ENCODE measurements around the gene DPH6. TPM values are rescaled to one million over a fixed set of nuclear protein-coding genes. Genes with fewer than 3 reads are reported as not detected.

Gene DPH6
- polyA plus RNA-seq, 1 experiment = 11.8 TPM

- no peak overlapping the region for H3K4me3 ChIP-seq (ENCODE audit: low read depth, low read length)
- peaks cover 12% of the 10 kb centered on the region; the same call in 1 of the 2 replicates for H3K9me3 ChIP-seq (ENCODE audit: control insufficient read depth, insufficient read depth, low read length)
- peak overlapping the region; percentile 33 for H3K27ac ChIP-seq (ENCODE audit: low read depth, low read length)
- no peak for DNase-seq (ENCODE audit: low read depth, low spot score)
- CTCF ChIA-PET = interaction anchor here (0.8 kb wide), 1 partner anchor 350 kb away, joined by 3 read pairs; no protein-coding TSS in a partner anchor
- POLR2A ChIA-PET = interaction anchor here (0.6 kb wide), 1 partner anchor 10 kb away, joined by 4 read pairs; no protein-coding TSS in a partner anchor
- TF ChIP-seq CTCF (IDR thresholded peaks at IDR 0.05; ENCODE audit: low read depth, low read length) = no peak
- no peaks in the 10 kb centered on the region for H3K27me3 ChIP-seq (ENCODE audit: control insufficient read depth, insufficient read depth, low read length)
Measured at GRCh38 chr15:35362195-35362829, 183.7 kb downstream of the DPH6 start.

GRCh38 chr15:35358824-35359223 lies 187.1 kb downstream of the DPH6 start:
- H3K27ac ChIP-seq (ENCODE audit: low read depth, low read length) = no peak overlapping the region
- DNase-seq (ENCODE audit: low read depth, low spot score) = no peak
- no peaks in the 10 kb centered on the region for H3K27me3 ChIP-seq (ENCODE audit: control insufficient read depth, insufficient read depth, low read length)
- H3K4me3 ChIP-seq (ENCODE audit: low read depth, low read length) = no peak overlapping the region
- TF ChIP-seq CTCF (IDR thresholded peaks at IDR 0.05; ENCODE audit: low read depth, low read length) = no peak
- CTCF ChIA-PET = no interaction called here
- peaks cover 18% of the 10 kb centered on the region for H3K9me3 ChIP-seq (ENCODE audit: control insufficient read depth, insufficient read depth, low read length)
- POLR2A ChIA-PET = no interaction called here

DNA sequence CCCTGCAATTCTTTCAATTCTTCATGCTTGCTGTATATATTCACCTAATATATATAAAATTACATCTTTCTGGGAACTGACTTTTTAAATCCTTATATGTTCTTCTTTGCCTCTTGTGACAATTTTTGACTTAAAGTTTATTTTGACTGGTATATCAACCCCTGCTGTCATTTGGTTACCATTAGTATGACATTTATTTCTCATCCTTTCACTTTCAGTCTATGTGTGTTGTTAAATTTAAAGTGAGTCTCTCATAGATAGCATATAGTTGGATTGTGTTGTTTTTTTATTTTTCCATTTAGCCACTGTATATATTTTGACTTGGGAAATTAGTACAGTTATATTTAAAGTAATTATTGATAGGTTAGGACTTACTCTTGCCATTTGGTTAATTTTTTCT lies 194.9 kb downstream of the DPH6 start:
- H3K4me3 ChIP-seq (ENCODE audit: low read depth, low read length) = no peak overlapping the region
- no peak for DNase-seq (ENCODE audit: low read depth, low spot score)
- ChIA-PET POLR2A (no interaction called here), CTCF (interaction anchor here (1.3 kb wide), 1 partner anchor 94 kb away, joined by 6 read pairs; no protein-coding TSS in a partner anchor)
- H3K27ac ChIP-seq (ENCODE audit: low read depth, low read length) = no peak overlapping the region
- no peak for TF ChIP-seq CTCF (IDR thresholded peaks at IDR 0.05; ENCODE audit: low read depth, low read length)
- no peaks in the 10 kb centered on the region for H3K27me3 ChIP-seq (ENCODE audit: control insufficient read depth, insufficient read depth, low read length)
- no peaks in the 10 kb centered on the region for H3K9me3 ChIP-seq (ENCODE audit: control insufficient read depth, insufficient read depth, low read length)

DNA sequence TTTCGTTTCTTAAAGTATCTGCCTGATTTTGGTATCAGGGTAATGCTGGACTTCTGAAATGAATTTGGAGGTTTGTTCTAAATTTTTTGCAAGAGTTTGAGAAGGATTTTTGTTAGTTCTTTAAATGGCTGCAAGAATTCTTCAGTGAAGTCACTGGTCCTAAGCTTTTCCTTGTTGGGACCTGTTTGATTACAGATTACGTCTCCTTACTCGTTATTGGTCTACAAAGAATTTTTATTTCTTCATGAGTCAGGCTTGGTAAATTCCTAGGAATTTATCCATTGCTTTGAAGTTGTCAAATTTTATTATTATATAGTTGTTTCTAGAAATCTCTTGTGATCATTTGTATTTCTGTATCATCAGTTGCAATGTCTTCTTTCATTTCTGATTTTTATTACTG lies 196.0 kb downstream of the DPH6 start:
- CTCF ChIA-PET = no interaction called here
- POLR2A ChIA-PET = no interaction called here
- no peak for TF ChIP-seq CTCF (IDR thresholded peaks at IDR 0.05; ENCODE audit: low read depth, low read length)
- no peak for DNase-seq (ENCODE audit: low read depth, low spot score)
- no peak overlapping the region for H3K4me3 ChIP-seq (ENCODE audit: low read depth, low read length)
- no peaks in the 10 kb centered on the region for H3K27me3 ChIP-seq (ENCODE audit: control insufficient read depth, insufficient read depth, low read length)
- no peak overlapping the region for H3K27ac ChIP-seq (ENCODE audit: low read depth, low read length)
- H3K9me3 ChIP-seq (ENCODE audit: control insufficient read depth, insufficient read depth, low read length) = no peaks in the 10 kb centered on the region

DNA sequence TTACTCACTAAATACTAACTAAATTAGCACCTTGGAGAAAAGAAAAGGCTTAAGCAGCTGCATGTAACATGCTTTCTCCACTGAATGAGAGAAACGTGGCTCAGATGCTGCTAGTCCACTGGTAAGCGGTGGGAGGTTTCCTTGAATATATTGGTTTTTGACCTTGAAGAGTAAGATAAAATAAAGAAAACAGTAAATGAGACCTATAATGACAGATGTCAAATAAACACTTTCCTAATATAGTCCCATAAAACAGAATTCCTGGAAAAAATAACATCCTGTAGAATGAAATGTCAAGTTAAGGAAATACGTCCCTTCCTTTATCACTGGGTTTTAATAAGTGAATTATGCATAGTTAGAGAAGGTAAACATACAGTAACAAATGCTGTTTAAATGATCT lies 215.0 kb downstream of the DPH6 start:
- H3K27me3 ChIP-seq (ENCODE audit: control insufficient read depth, insufficient read depth, low read length) = no peaks in the 10 kb centered on the region
- no peaks in the 10 kb centered on the region for H3K9me3 ChIP-seq (ENCODE audit: control insufficient read depth, insufficient read depth, low read length)
- CTCF ChIA-PET = no interaction called here
- TF ChIP-seq CTCF (IDR thresholded peaks at IDR 0.05; ENCODE audit: low read depth, low read length) = no peak
- H3K27ac ChIP-seq (ENCODE audit: low read depth, low read length) = no peak overlapping the region
- H3K4me3 ChIP-seq (ENCODE audit: low read depth, low read length) = no peak overlapping the region
- no peak for DNase-seq (ENCODE audit: low read depth, low spot score)
- POLR2A ChIA-PET = no interaction called here

Data from AG04450 (cell line).